Superior temporal gyrus (tissue), 1 donor: Measurements from ENCODE around the gene ZNF609.
A peak's percentile ranks its signal among the peaks of the same experiment; 100 is the strongest.
"Not testable (repeated sequence)": the region's sequence is repeated elsewhere in the genome, so short reads cannot be mapped to it uniquely, and the experiment has no call there.

Experiments used
- DNase-seq: peaks from one replicate; pipeline ENCODE4 v3.0.0-alpha.2; 2016; ENCODE audit errors: extremely low spot score

The ZNF609 gene

DNA sequence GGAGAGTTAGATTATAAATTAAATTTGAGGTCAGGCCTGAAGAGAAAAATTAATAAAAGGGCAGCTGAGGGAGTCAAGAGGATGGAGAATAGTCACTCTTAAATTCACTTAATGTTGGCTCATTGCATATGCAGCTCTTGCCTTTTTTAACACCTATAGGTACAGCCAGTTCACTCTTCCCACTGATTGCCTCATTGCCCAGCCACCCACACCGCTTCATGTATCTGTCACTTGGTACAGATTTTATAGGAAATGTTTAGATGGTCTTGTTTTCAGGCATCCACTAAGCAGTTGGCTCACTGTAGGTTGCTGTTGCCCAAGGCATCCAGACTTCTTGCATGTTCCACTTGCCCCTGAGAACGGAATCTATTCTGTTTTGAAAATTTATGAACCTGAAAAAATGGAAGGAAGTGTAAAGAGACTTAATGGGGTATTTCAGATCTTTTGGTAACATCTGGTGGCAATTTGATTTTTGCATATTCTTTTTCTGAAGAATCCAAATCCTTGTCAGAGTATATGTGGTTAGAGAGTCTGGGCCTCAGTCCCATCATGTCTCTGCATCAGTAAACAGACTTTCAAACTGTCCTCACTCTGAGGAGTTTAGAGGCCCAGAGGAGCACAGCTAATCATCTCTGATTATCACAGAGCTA lies 163.1 kb downstream of the ZNF609 start:
- DNase-seq = peak; percentile 56

DNA sequence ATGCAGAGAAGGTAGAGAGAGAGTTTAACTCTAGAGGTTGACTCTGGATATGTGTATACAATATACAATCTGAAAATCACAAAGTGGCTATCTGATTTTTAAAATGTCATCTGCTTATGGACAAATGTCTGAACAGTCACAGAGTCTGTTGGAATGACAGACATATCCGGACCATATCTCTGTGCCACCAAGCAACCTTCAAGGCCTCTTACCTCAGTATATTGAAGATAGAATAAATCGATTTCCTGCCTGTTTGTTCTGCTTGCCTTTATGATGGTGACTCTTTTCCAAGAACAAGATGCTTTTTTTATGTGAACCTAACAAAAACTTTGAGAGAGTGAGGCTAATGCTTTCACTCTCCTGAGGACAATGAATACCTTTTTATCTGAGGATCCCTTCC lies 163.9 kb downstream of the ZNF609 start:
- no peak for DNase-seq

DNA sequence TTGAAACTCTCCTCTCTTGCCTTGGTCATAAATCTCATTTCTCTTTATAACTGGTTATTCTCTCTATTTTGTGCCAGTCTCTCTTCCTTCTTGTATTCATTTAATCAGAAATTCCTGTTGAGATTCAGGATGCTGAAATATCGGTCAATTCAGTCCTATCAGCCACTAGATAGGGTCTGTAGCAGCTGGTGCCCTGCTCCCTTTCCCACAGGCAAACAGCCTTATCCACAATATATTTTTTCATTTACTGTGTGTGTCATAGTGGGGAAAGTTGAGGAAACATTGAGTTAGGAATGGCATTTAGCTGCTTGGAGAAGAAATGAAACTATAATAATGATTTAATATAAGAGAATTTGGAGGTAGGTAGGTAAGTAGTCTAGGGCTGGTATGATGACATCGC lies 168.7 kb downstream of the ZNF609 start:
- peak; percentile 4 for DNase-seq

DNA sequence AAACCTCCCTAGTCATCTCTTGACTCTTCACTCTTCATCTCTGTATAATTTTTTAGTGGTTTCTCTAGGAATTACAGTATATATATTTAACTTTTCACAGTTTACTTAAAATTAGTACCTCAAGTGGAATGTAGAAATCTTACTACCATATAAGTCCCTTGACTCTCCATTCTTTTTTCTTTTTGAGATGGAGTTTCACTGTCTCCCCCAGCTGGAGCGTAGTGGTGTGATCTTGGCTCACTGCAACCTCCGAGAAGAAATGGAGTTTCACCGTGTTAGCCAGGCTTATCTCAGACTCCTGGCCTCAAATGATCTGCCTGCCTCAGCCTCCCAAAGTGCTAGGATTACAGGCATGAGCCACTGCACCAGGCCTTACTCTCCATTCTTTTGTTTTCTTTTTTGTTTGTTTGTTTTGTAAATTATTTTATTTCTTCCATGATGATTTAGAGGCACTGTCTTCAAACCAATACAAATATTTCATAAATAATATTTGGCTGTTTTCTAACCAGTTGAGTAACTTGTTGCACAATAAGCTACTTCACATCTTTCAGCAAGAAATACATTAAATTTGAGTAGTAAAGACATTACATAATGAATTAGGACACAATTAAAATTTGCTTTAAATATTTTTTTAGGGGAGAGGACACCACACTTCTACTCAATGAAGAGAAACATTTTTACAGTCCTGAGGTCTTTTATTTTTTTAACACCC lies 170.2 kb downstream of the ZNF609 start:
- peak; percentile 13 for DNase-seq

DNA sequence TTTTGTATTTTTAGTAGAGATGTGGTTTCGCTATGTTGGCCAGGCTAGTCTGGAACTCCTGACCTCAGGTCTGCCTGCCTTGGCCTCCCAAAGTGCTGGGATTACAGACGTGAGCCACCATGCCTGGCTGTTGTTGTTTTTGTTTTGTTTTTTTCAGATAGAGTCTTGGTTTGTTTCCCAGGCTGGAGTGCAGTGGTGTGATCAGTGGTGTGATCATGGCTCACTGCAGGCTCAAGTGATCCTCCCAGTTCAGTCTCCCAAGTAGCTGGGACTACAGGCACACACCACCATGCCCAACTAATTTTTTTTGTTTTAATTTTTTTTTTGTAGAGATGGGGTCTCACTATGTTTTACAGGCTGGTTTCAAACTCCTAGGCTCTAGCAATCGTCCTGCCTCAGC lies 172.3 kb downstream of the ZNF609 start:
- not testable (repeated sequence) for DNase-seq

DNA sequence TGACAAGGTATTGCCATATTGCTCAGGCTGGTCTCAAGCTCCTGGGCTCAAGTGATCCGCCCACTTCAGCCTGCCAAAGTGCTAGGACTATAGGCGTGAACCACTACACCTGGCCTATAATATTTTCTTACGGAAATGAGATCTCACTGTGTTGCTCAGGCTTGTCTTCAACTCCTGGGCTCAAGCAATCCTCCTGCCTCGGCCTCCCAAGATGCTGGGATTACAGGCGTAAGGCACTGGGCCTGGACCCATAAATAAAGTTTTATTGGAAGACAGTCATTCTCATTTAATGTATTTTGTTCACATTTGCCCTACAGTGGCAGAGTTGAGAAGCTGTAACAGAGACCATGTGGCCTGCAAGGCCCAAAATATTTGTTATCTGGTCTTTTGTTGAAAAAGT lies 173.0 kb downstream of the ZNF609 start:
- no peak for DNase-seq

DNA sequence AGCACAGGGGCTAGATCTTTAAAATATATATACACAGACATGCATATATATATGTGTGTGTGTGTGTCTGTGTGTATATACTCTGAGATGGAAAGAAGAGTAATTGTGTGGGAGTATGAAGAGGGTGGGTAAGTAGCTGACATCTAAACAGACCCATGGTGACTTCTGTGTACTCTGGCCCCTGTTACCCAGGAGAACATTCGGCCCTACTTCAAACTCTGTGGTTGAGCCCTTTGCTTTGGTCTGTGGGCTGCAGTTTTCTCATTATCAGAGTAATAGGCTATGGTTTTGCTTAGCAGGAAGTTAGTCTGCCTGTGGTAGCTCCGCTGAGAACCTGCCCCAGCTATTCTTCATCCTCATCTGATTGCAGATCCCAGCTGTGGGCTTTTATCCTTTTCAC lies 173.6 kb downstream of the ZNF609 start:
- DNase-seq = peak; percentile 8

DNA sequence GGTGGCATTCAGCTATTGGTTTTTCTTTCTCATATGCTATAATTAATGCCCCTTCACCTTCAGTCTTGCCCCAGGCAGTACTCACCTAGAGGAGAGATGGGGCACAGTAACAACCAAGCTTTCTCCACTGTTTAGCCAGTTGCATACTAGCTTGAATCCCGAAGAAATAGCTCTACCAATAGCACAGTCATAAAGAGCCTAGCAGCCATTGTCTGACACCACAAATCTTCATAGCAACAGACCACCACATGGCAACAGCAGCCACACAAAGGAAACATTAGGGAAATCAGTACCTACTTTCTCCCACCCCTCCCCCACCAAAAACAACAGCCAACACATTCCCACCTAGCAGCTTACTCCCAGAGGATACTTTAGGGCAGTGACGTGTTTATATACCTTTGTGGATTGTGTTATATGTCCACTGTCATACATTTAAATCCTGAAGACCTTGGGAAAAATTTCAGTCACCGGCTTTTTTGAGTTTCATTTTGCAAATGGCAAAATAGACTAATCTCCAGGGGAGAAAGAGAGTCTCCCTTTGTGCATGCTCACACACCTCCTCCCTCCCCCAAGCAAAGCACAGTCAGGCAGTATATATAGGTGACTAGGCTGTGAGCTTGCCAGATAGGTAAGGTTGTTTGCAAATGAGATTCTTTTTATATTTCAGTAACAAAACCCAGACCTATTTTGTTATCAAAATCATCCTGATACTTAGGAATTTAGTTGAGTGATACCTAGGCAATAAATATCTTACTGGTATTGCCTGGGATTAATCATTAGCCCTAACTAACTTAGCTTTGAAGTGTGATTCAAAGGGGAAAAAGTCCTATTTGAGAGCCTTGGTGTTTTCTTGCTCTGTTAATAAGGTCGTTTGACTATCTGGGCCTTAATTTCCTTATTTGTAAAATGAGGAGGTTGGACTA lies 174.5 kb downstream of the ZNF609 start:
- no peak for DNase-seq

DNA sequence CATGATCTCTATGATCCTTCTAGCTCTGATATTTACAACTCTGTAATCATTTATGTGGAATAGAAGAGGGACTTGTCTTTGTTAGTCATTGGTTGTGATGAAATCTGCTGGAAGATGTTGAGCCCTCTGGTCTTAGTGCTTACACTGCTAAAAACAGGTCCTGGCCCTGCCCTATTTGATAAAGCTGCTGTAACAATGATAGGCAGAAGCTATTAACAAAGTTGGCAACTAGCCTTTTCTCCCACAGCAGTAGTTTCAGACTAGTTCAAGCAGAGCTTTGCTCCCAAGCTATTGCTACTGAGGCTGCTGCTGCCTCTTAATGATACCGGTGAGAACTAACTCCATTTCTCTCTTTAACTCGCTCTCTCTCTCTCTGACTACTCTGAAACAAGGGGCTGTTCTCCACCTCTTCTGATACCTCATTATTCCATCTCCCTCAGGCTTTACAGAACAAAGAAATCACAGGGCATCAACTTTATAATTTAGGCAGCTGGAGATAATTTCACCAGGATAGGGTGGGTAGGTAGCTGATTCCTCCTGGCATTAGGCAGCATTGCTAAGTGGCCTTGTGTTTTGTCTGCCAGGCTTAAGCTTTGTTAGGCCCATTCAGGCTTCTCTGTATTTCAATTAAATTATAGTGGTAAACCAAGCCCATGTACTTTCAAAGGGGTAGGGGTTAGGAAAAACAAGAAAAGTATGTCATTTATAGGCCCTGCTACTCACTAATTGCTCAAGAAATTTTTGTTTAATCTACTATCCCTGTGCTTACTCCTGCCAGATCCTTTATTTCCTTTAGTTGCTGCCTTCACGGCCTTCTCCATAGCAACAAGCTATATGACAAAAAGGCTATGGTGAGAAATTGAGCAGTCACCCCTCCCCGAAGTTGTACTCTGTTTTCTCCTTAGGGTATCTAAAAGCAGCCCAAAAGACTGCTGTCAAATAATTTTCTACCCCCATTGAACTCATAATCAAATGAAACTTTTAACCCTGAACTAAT lies 175.4 kb downstream of the ZNF609 start:
- no peak for DNase-seq

DNA sequence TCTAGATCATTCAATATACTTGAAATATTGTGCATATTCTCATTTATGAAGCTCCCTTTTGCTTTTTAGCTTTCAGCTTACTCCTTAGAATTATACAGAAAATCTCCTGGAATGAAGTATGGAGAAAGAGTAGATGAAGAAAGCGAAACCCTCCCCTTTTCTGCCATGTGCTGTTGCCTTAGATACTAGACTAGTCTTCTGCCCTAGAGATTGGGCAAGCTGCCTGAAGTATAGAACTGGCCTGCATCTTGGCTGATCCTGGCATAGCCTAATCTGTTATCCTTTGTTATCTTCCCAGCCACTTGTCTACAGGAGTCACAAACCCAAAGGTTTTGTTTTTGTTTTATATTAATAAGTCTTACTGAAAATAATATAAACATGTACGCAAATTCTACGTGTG lies 176.2 kb downstream of the ZNF609 start:
- no peak for DNase-seq

DNA sequence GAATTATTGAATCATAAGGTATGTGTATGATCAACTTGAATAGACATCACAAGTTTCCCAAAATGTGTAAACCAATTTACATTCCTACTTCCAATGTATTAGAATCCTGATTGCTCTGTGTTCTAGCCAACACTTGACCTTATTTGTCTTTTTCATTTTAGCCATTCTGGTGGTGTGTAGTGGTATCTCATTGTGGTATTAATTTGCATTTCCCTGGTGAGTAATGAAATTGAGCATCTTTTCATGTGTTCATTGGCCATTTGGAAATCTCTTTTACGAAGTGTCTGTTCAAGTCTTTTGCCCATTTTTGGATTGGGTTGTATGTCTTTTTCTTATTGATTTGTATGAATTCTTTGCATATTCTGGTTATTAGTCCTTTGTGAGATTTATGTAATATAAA lies 177.0 kb downstream of the ZNF609 start:
- no peak for DNase-seq

DNA sequence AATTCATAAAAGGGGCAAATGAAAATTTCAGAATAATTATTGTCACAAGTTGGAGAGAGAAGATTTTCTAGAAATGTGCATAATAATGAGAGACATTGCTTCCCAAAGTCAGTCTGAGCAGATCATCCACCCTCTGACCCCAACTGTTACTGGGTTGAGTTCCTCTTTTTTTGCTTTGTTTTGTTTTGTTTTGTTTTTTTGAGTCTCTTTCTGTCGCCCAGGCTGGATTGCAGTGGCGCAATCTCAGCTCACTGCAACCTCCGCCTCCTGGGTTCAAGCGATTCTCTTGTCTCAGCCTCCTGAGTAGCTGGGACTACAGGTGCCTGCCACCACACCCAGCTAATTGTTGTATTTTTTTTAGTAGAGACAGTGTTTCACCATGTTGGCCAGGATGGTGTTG lies 179.4 kb downstream of the ZNF609 start:
- not testable (repeated sequence) for DNase-seq

DNA sequence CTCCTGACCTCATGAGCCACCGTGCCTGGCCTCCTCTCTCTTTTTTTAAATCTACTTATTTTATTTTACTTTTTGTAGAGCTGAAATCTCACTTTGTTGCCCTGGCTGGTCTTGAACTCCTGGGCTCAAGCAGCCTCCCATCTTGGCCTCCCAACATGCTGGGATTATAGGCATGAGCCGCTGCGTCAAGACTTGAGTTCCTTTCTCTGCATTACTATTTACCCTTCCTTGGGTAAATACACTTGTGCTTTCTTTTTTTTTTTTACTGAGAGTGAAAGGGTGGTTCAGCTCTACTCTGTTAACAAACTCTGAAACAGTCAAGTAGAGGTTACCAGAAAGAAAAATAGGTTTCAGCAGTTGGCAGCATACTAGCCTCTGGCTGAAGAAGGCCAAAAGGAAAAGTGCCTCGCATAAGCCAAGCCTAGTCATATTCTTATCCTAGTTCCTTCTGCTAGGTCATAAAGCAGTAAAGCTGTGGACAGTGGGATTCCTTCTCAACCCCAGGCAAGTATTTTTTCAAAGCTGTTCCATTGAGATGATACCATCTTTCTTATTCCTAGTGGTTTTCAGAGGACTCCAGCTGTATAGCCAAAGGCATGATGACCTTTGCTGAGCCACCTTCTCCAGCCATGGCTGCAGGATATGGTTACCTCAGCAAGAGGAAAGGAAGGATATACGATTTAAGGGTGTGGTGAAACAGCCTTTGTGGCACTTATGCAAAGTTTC lies 179.9 kb downstream of the ZNF609 start:
- DNase-seq = no peak

DNA sequence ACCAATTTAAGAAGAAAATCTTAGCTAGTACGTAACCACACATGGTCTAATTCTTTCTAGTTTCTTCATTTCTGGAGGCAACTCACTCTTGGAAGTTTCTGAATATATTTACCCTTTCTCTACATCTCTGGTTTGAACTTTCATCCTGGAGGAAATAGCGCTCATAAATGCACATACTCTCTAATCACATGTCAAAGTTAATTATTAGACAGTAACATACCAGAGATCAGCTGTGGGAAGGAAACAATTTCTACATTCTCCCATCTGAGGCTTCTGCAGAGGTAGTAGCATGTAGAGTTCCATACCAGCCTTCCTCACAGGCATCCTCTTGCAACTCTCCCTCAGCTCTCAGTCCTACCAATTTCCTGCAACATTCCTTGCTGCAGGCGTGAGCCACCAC lies 182.5 kb downstream of the ZNF609 start:
- no peak for DNase-seq

DNA sequence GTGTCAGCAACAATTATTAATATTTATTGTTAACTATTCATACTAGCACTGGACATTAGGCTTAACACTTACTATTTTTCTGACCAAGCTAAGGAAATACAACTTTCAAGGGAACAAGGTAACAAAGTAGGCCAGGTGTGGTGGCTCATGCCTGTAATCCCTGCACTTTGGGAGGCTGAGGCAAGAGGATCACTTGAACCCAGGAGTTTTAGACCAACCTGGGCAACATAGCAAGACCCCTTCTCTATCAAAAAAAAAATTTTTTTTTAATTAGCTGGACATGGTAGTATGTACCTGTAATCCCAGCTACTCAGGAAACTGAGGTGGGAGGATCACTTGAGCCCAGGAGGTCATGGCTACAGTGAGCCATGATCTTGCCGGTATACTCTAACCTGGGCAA lies 183.3 kb downstream of the ZNF609 start:
- no peak for DNase-seq

DNA sequence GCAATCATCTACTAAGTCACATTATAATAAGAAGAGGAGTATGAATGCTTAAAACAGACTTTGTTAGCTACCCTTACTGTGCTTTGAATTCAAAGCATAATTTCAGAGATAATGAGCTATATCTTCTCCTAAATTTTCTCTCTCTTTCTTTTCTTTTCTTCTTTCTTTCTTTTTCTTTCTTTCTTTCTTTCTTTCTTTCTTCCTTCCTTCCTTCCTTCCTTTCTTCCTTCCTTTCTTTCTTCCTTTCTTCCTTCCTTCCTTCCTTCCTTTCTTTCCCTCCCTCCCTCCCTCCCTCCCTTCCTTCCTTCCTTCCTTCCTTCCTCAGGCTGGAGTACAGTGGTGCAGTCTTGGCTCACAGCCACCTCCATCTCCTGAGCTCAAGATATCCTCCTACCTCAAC lies 184.4 kb downstream of the ZNF609 start:
- not testable (repeated sequence) for DNase-seq

DNA sequence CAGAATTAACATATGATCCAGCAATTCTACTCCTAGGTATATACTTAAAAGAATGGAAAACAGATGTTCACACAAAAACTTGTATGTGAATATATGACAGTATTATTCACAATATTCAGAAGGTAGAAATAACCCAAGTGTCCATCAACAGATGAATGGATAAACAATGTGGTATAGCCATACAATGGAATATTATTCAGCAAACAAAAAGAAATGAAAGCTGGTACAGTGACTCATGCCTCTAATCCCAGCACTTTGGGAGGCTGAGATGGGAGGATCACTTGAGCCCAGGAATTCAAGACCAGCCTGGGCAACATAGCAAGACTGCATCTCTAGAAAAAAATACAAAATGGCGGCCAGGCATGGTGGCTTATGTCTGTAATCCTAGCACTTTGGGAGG lies 185.6 kb downstream of the ZNF609 start:
- no peak for DNase-seq

DNA sequence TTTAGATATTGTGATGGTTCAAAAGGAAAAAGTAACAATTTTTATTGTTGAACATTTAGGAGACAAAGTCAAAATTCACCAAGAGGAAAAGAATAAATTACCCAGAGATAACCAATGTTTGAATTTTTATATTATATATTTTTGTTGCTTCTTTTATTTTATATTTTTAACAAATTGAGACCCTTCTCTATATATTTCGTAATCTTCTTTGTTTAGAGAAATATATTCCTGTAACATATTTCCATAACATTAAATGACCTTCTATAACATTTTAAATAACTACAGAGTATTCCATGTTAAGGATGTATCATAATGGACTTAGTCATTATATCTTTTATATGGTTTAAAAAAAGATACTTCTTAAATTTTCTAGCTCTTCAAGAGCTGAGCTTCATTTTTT lies 187.0 kb downstream of the ZNF609 start:
- DNase-seq = no peak

DNA sequence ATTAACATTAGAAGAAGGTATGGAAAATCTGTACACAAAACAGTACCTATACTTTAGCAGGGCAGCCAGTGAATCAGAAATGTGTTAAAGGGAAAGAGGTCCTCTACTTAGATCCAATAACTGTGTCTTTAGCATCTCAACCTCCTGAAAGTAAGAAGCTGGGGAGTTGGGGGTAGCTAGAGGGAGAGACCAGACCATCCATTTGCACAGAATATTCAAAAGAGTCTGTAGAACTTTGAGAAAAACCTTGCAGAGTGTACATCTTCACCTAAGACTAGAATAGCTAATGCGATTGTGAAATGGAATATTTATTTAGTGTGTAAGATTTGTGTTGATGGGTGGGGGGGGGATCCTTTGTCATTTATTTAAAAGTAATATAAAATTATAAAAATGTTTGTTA lies 190.2 kb downstream of the ZNF609 start:
- no peak for DNase-seq

DNA sequence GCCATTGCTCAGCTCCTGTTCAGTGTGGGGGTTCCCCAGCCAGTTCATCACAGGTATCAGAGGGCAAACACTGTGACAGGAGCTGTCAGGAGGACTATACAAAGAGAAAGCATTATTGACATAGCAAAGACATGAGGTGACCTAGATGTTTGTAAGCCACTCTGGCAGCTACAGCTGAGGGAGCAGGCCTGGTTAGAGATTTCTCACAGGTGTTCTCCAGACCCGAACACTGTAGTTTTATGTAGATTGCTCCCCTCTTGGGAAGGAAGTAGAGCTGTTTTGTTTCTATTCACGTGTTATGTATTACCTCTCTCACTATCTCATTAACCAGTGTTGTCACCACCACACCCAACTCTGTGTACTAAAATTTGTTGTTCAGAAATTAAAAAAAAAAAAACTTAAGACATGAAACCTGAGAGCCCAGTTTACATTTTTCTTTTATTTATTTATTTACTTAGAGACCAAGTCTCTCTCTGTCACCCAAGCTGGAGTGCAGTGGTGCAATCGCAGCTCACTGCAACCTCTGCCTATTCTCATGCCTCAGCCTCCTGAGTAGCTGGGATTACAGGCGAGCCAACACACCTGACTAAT lies 191.3 kb downstream of the ZNF609 start:
- no peak for DNase-seq
